ENCODE data around the gene CRYGB. TPM values are rescaled to one million over a fixed set of nuclear protein-coding genes. Genes with fewer than 3 reads are reported as not detected.

CRYGB gene
- total and polyA plus RNA-seq, 2 donors (not counting 1 experiment from before 2014, with no cell fraction given): not detected

DNA sequence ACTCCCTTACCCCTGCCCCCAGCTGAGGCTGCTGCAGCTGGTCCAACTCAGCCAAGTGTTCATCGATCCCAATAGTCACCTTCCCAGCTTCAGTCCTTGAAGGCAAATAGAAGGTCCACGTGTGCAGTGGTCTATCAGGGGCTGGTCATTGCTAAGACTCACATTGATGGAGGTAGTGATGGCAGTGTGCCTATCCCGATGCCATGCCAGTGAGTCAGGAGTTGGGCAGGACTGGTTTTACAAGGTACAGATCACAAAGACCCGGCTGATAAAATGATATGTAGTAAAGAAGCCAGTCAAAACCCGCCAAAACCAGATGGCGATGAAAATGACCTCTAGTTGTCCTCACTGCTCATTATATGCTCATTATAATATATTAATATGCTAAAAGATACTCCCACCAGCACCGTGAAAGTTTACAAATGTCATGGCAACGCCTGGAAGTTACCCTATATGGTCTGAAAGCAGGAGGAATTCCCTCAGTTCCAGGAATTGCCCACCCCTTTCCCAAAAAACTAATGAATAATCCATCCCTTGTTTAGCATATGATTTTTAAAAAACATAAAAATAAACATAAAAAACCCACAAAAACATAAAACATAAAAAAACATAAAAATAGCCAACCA is 46.8 kb upstream of the CRYGB start:
- Histone ChIP-seq H2AFZ (ENCODE audit: low read length) (no peak overlapping the region), H3K27me3 (ENCODE audit: control insufficient read depth, insufficient read depth, low read length) (no peaks in the 10 kb centered on the region), H3K36me3 (ENCODE audit: control insufficient read depth, insufficient read depth, low read length) (no peaks in the 10 kb centered on the region), H4K20me1 (ENCODE audit: control insufficient read depth, extremely low read depth, insufficient read depth, low read length) (no peaks in the 10 kb centered on the region), H3K9ac (ENCODE audit: insufficient read depth, low read length) (no peak overlapping the region), H3K27ac (ENCODE audit: insufficient read depth, low read length) (no peak overlapping the region), H3K4me3 (replicated peaks in 1 of 4; ENCODE audit: control extremely low read depth in 1 of 4, insufficient read depth in 1 of 4, low read depth in 3 of 4, low read length in 4 of 4) (no peak overlapping the region), H3K79me2 (ENCODE audit: control insufficient read depth, insufficient read depth, low read length) (no peaks in the 10 kb centered on the region), H3K4me2 (ENCODE audit: extremely low read depth, insufficient read depth, low read length) (no peak overlapping the region), H3K4me1 (ENCODE audit: control insufficient read depth, extremely low read depth, insufficient read depth, low read length) (no peaks in the 10 kb centered on the region), H3K9me3 (ENCODE audit: control insufficient read depth, insufficient read depth, low read depth, low read length) (no peaks in the 10 kb centered on the region)
- TF ChIP-seq, protein P1, sequence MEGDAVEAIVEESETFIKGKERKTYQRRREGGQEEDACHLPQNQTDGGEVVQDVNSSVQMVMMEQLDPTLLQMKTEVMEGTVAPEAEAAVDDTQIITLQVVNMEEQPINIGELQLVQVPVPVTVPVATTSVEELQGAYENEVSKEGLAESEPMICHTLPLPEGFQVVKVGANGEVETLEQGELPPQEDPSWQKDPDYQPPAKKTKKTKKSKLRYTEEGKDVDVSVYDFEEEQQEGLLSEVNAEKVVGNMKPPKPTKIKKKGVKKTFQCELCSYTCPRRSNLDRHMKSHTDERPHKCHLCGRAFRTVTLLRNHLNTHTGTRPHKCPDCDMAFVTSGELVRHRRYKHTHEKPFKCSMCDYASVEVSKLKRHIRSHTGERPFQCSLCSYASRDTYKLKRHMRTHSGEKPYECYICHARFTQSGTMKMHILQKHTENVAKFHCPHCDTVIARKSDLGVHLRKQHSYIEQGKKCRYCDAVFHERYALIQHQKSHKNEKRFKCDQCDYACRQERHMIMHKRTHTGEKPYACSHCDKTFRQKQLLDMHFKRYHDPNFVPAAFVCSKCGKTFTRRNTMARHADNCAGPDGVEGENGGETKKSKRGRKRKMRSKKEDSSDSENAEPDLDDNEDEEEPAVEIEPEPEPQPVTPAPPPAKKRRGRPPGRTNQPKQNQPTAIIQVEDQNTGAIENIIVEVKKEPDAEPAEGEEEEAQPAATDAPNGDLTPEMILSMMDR (conservative IDR thresholded peaks at IDR 0.05 in 1 of 2, IDR thresholded peaks at IDR 0.05 in 1 of 2; ENCODE audit: low read depth in 1 of 2, low read length in 2 of 2): no peak
- no peak for TF ChIP-seq EZH2 (IDR thresholded peaks at IDR 0.05; ENCODE audit: low read length, missing control alignments)
- no peak for DNase-seq (ENCODE audit: low read depth in 2 of 2)

DNA sequence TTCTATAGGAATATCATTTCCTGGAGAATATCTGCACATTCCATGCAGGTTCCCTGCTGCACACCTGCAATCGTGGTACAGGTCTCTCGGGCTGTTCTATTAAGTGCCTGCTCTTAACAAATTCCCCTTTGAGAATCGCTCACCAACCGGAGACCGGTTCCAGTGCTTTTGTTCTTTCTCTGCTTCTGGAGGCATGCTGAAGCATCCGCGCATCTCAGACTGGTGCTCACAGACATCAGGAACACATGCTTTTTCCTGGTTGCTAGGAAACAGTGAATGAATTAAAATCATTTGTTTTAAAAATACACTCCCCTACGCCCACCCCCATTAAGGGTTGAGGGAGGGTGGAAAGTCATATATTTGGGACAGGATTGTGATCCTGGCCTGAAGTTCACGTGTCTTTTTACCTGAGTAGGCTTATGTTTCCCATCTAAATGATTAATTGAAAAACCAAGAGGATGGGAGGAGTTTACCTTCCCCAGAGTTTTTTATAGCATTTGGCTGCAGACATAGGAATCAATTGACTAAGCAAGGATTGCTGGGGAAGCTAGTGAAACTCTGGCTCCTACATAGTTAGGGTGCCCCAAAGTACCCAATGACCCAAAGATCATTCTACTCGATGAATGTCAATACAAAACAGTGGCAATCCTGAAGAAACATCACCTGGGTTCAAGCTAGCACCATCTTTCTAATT is 44.0 kb upstream of the CRYGB start, which contains the start of gene C2orf80:
Gene C2orf80 (minus strand): TSS at position 221 of the 694 bp plus-strand sequence. CDS start 3,044 bp downstream, outside the sequence.
- Histone ChIP-seq H3K9me3 (ENCODE audit: control insufficient read depth, insufficient read depth, low read depth, low read length) (no peaks in the 10 kb centered on the region), H3K36me3 (ENCODE audit: control insufficient read depth, insufficient read depth, low read length) (no peaks in the 10 kb centered on the region), H3K9ac (ENCODE audit: insufficient read depth, low read length) (no peak within 1 kb of the TSS), H3K27me3 (ENCODE audit: control insufficient read depth, insufficient read depth, low read length) (no peaks in the 10 kb centered on the region), H4K20me1 (ENCODE audit: control insufficient read depth, extremely low read depth, insufficient read depth, low read length) (no peaks in the 10 kb centered on the region), H3K79me2 (ENCODE audit: control insufficient read depth, insufficient read depth, low read length) (no peaks in the 10 kb centered on the region), H3K4me2 (ENCODE audit: extremely low read depth, insufficient read depth, low read length) (no peak within 1 kb of the TSS), H3K4me3 (replicated peaks in 1 of 4; ENCODE audit: control extremely low read depth in 1 of 4, insufficient read depth in 1 of 4, low read depth in 3 of 4, low read length in 4 of 4) (no peak within 1 kb of the TSS), H3K27ac (ENCODE audit: insufficient read depth, low read length) (no peak within 1 kb of the TSS), H2AFZ (ENCODE audit: low read length) (no peak within 1 kb of the TSS), H3K4me1 (ENCODE audit: control insufficient read depth, extremely low read depth, insufficient read depth, low read length) (no peaks in the 10 kb centered on the region)
- no peak for TF ChIP-seq EZH2 (IDR thresholded peaks at IDR 0.05; ENCODE audit: low read length, missing control alignments)
- TF ChIP-seq, protein P1 (conservative IDR thresholded peaks at IDR 0.05 in 1 of 2, IDR thresholded peaks at IDR 0.05 in 1 of 2; ENCODE audit: low read depth in 1 of 2, low read length in 2 of 2): no peak
- DNase-seq (ENCODE audit: low read depth in 2 of 2): no peak

DNA sequence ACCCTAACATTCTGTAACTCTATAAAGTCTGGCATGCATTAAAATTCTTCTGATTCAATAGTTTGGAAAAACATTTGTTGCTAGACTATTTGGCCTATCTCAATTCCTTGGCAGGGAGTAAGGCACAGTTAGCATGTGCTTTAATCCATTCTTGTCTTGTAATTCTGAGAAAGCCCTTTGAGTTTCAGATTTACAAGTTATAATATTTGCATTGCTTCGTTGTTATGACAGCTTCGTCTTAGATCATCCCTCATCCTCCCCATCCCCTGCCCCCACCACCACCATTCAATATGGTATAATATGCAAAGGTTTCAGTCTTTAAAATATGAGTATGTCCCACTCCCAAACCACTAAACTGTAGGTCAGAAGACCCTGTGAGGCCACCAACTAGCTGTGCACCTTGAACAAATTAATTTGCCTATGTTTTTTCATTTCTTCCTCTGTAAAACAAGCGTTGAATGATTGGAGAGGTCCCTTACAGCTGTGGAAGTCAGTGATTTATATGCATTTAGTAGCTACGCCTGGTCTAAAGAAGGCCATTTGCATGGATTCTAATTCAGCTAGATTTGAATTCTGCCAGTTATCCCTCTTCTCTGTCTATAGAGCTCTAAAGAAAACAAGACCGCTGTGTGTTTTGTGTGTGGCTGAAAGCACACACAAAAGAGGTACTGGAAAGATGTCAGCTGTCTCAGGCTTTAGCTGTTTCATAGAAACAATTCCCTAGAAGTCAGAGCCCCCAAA is 43.3 kb upstream of the CRYGB start:
- no peaks in the 10 kb centered on the region for H3K9me3 ChIP-seq (ENCODE audit: control insufficient read depth, insufficient read depth, low read depth, low read length)
- H3K36me3 ChIP-seq (ENCODE audit: control insufficient read depth, insufficient read depth, low read length): no peaks in the 10 kb centered on the region

More for the DNA sequence above, 43.3 kb upstream of the CRYGB start:
- no peaks in the 10 kb centered on the region for H3K4me1 ChIP-seq (ENCODE audit: control insufficient read depth, extremely low read depth, insufficient read depth, low read length)
- H3K4me2 ChIP-seq (ENCODE audit: extremely low read depth, insufficient read depth, low read length): no peak overlapping the region
- no peak overlapping the region for H3K27ac ChIP-seq (ENCODE audit: insufficient read depth, low read length)
- TF ChIP-seq EZH2 (IDR thresholded peaks at IDR 0.05; ENCODE audit: low read length, missing control alignments): no peak
- TF ChIP-seq, protein P1 (conservative IDR thresholded peaks at IDR 0.05 in 1 of 2, IDR thresholded peaks at IDR 0.05 in 1 of 2; ENCODE audit: low read depth in 1 of 2, low read length in 2 of 2): no peak
- H3K27me3 ChIP-seq (ENCODE audit: control insufficient read depth, insufficient read depth, low read length): no peaks in the 10 kb centered on the region
- DNase-seq (ENCODE audit: low read depth in 2 of 2): no peak
- H3K9ac ChIP-seq (ENCODE audit: insufficient read depth, low read length): no peak overlapping the region
- H3K4me3 ChIP-seq (replicated peaks in 1 of 4; ENCODE audit: control extremely low read depth in 1 of 4, insufficient read depth in 1 of 4, low read depth in 3 of 4, low read length in 4 of 4): no peak overlapping the region
- H4K20me1 ChIP-seq (ENCODE audit: control insufficient read depth, extremely low read depth, insufficient read depth, low read length): no peaks in the 10 kb centered on the region
- no peak overlapping the region for H2AFZ ChIP-seq (ENCODE audit: low read length)
- H3K79me2 ChIP-seq (ENCODE audit: control insufficient read depth, insufficient read depth, low read length): no peaks in the 10 kb centered on the region
